ENCODE results near the gene OSBPL10. TPM values are rescaled to one million over a fixed set of nuclear protein-coding genes. Genes with fewer than 3 reads are reported as not detected.

OSBPL10 gene
- total and polyA plus RNA-seq, 2 of the 8 experiments (the other 6 are each of a cell fraction or from before 2014, with no cell fraction given), result 26.2 to 86.7 TPM

DNA sequence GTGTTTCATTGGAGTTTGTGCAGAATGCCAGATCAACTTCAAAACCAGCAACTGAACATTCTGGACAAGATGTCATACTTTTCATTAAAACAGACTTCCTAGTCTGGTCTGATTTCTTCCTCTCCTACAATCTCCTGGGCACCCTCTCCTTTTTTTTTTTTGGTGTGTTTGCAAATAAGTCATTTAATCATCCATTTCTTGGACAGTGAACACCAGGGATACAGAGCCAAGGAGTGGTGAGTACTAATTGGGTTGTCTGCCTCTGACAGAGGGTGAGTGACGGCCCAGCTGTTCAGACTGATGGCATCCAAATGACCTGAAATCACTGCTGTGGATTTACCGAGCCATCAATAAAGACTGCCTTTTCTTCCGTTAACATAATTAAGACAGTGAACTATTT, 290.3 kb downstream of the OSBPL10 start:
- Histone ChIP-seq H3K23me2 (ENCODE audit: low read depth, low read length) (no peaks in the 10 kb centered on the region; the same call in 1 of the 2 replicates), H3K4me1 (replicated peaks in 1 of 4; ENCODE audit: control insufficient read depth in 3 of 4, insufficient read depth in 4 of 4, low read length in 3 of 4) (peaks cover 0 to 6% (median 2%) of the 10 kb centered on the region in 4 experiments; a peak in 3 of 7 replicates), H3K27ac (ENCODE audit: low read depth, low read length) (no peak overlapping the region), H2AK5ac (ENCODE audit: low read depth, low read length) (no peak overlapping the region), H2AFZ (ENCODE audit: low read length) (no peak overlapping the region), H3K36me3 (ENCODE audit: control insufficient read depth in 2 of 4, insufficient read depth in 4 of 4, low read length in 3 of 4) (peaks cover 0 to 17% (median 0%) of the 10 kb centered on the region in 4 experiments; a peak in 2 of 8 replicates), H2BK12ac (ENCODE audit: low read depth, low read length) (no peak overlapping the region), H2BK15ac (ENCODE audit: low read length) (no peak overlapping the region), H3K79me2 (ENCODE audit: control insufficient read depth in 1 of 2, insufficient read depth in 2 of 2, low read length in 2 of 2) (no peaks in the 10 kb centered on the region), H3K18ac (ENCODE audit: extremely low read depth, low read length) (no peak overlapping the region), H4K5ac (ENCODE audit: insufficient read length, low read depth, low read length) (no peak overlapping the region), H4K8ac (ENCODE audit: extremely low read depth, insufficient read depth, low read length) (no peak overlapping the region), H3K9ac (replicated peaks in 1 of 4; ENCODE audit: extremely low read depth in 1 of 4, low read depth in 3 of 4, low read length in 3 of 4) (no peak overlapping the region), H2BK5ac (ENCODE audit: low read depth, low read length) (no peak overlapping the region), H4K20me1 (replicated peaks in 1 of 2; ENCODE audit: control insufficient read depth in 1 of 2, insufficient read depth in 2 of 2, low read length in 2 of 2) (peaks cover 0 to 2% of the 10 kb centered on the region in 2 experiments), H3K4ac (replicated peaks; ENCODE audit: insufficient read length, low read depth, low read length) (no peak overlapping the region), H3K4me3 (ENCODE audit: extremely low read depth in 1 of 4, insufficient read depth in 2 of 4, low read depth in 3 of 4, low read length in 4 of 4) (no peak overlapping the region), H3K23ac (ENCODE audit: insufficient read length) (no peak overlapping the region), H3K56ac (replicated peaks; ENCODE audit: insufficient read length, low read depth, low read length) (no peak overlapping the region), H2BK20ac (ENCODE audit: low read length) (no peak overlapping the region), H3K9me3 (ENCODE audit: insufficient read depth in 2 of 2, low read depth in 1 of 2, low read length in 1 of 2) (no peaks in the 10 kb centered on the region; a peak in 1 of 4 replicates), H3K14ac (ENCODE audit: insufficient read length) (no peak overlapping the region), H3K27me3 (replicated peaks in 1 of 4; ENCODE audit: control insufficient read depth in 3 of 4, extremely low read depth in 1 of 4, insufficient read depth in 3 of 4, low read length in 3 of 4) (no peaks in the 10 kb centered on the region), H3K4me2 (ENCODE audit: insufficient read depth in 1 of 2, low read depth in 2 of 2, low read length in 2 of 2) (no peak overlapping the region), H3K79me1 (ENCODE audit: low read depth, low read length) (peaks cover 4% of the 10 kb centered on the region; the same call in 1 of the 2 replicates), H2BK120ac (replicated peaks; ENCODE audit: low read depth, low read length) (no peak overlapping the region), H4K91ac (replicated peaks; ENCODE audit: insufficient read length, low read length) (no peak overlapping the region)
- ChIA-PET POLR2A (ENCODE audit: partially characterized antibody) (no interaction called here), CTCF (ENCODE audit: partially characterized antibody) (no interaction called here)
- TF ChIP-seq RAD21 (IDR thresholded peaks at IDR 0.05 in 1 of 2, conservative IDR thresholded peaks at IDR 0.05 in 1 of 2; ENCODE audit: low read depth in 2 of 2, low read length in 2 of 2) (no peak), MAFK (IDR thresholded peaks at IDR 0.05; ENCODE audit: low read depth, low read length) (no peak), SAP30 (IDR thresholded peaks at IDR 0.05; ENCODE audit: insufficient read depth, insufficient replicate concordance, low read length) (no peak), RBBP5 (IDR thresholded peaks at IDR 0.05; ENCODE audit: borderline replicate concordance, low read depth, low read length) (no peak)
- WGBS, 2 experiments (ENCODE audit: extremely low coverage in 1 of 2, insufficient coverage in 1 of 2, insufficient read length in 1 of 2, insufficient replicate concordance in 2 of 2, low coverage in 1 of 2, low lambda C conversion rate in 2 of 2, missing lambda C conversion rate in 1 of 2), result 85% methylated on average over 3 of the region's 3 CpGs; no CpG with 5 or more reads in 1 of the 2 experiments
- FAIRE-seq (no peak), DNase-seq (ENCODE audit: low read depth in 1 of 2, low spot score in 2 of 2) (no peak)
